Sigmoid colon (tissue), 7 donors: Measurements from ENCODE around the gene PRICKLE2. TPM values are rescaled to one million over a fixed set of nuclear protein-coding genes. Genes with fewer than 3 reads are reported as not detected.

Source experiments
- DNase-seq: peaks from one replicate; pipeline ENCODE4 v3.0.0-alpha.2; 2019
- H3K27ac ChIP-seq, 4 donors: fragments of 200-600 bp; sonication (generic); one replicate each; pipeline ENCODE4 v1.5.1; 2016 to 2019; ENCODE audit warnings: mild to moderate bottlenecking in 1 of 4
- H3K27me3 ChIP-seq, 3 donors: fragments of 200-600 bp; sonication (generic); one replicate each; pipeline ENCODE4 v1.5.1; 2019; ENCODE audit warnings: mild to moderate bottlenecking in 1 of 3
- H3K36me3 ChIP-seq, 4 donors: fragments of 200-600 bp; sonication (generic); one replicate each; pipeline ENCODE4 v1.5.1; 2016 to 2019
- H3K4me1 ChIP-seq, 4 donors: fragments of 200-600 bp; sonication (generic); one replicate each; pipeline ENCODE4 v1.5.1; 2017 to 2019
- H3K4me3 ChIP-seq, 4 donors: fragments of 200-600 bp; sonication (generic); one replicate each; pipeline ENCODE4 v1.5.1; 2017 to 2019; ENCODE audit warnings: mild to moderate bottlenecking in 2 of 4, moderate library complexity in 1 of 4
- H3K9me3 ChIP-seq, 4 donors: fragments of 200-600 bp in 3 of 4; sonication (generic) in 3 of 4; one replicate each; pipeline versions ENCODE4 v1.5.1 to v1.6.1; 2013 to 2019
- CTCF ChIP-seq, 4 experiments: fragments of 450-650 bp in 3 of 4; fragments of 200-600 bp in 1 of 4; IDR thresholded peaks; one replicate each; pipeline ENCODE4 v1.5.1; 2016 to 2019; ENCODE audit warnings: antibody characterized with exemption in 4 of 4, mild to moderate bottlenecking in 3 of 4, moderate library complexity in 2 of 4
- EP300 ChIP-seq, 4 donors: sonication (generic); formaldehyde crosslinking; IDR thresholded peaks; one replicate each; pipeline ENCODE4 v1.6.1; 2017; ENCODE audit warnings: antibody characterized with exemption in 4 of 4
- POLR2A ChIP-seq, 2 donors: fragments of 450-650 bp; IDR thresholded peaks; one replicate each; pipeline ENCODE4 v1.6.1; 2016; ENCODE audit warnings: antibody characterized with exemption in 2 of 2, mild to moderate bottlenecking in 2 of 2, moderate library complexity in 2 of 2
- POLR2AphosphoS5 ChIP-seq, 4 donors: sonication (generic); formaldehyde crosslinking; IDR thresholded peaks; one replicate each; pipeline ENCODE4 v1.6.1; 2017; ENCODE audit warnings: antibody characterized with exemption in 4 of 4
- WGBS, 2 donors: extraction: QIAGEN DNeasy Blood & Tissue Kit; methylation state at CpG; one replicate each; pipeline ENCODE4 v1.1.7; 2013; 5-methylcytosine and 5-hydroxymethylcytosine counted together
- intact Hi-C: fragments of 100-400 bp; cut with DNase I; formaldehyde crosslinking; loops from one replicate; pipeline ENCODE4 v1.15.1; 2023
- polyA plus RNA-seq, 3 donors: library from polyadenylated mRNA; stranded (reverse); fragments of 200-250 nt; gene quantifications; one replicate each; pipeline ENCODE4 v1.2.3, GENCODE V29; 2013
- total RNA-seq, 4 donors: library from RNA; depleted of rRNA; stranded (reverse); fragments of >200 nt; gene quantifications; one replicate each; pipeline ENCODE4 v1.1.0, GENCODE V29; 2016
- donor health status: healthy with polysubstance abuse.
- donor health status: Bipolar disorder and iron deficiency.
- donor health status: healthy.

Gene PRICKLE2
- total and polyA plus RNA-seq, 7 donors, result 0.69 to 96.7 (median 61.1) TPM

- WGBS, 2 donors, result 85 to 87% methylated on average over 2 of the region's 2 CpGs
- Histone ChIP-seq H3K9me3 (no peaks in the 10 kb centered on the region), H3K4me3 (no peak overlapping the region), H3K4me1 (peaks cover 0 to 84% (median 70%) of the 10 kb centered on the region in 4 donors), H3K27me3 (no peaks in the 10 kb centered on the region), H3K27ac (peak overlapping the region; percentile 80 to 87 (median 85)), H3K36me3 (no peaks in the 10 kb centered on the region)
- DNase-seq, result no peak
- intact Hi-C loops, result loop anchor here (5.0 kb wide), 2 partner anchors 37 to 212 kb away; no protein-coding TSS in a partner anchor
- no peak for TF ChIP-seq CTCF (IDR thresholded peaks at IDR 0.05)
- no peak for TF ChIP-seq POLR2AphosphoS5 (IDR thresholded peaks at IDR 0.05)
- no peak for TF ChIP-seq POLR2A (IDR thresholded peaks at IDR 0.05)
- TF ChIP-seq EP300 (IDR thresholded peaks at IDR 0.05), result no peak
Measured at GRCh38 chr3:64185436-64185835, 39.8 kb downstream of the PRICKLE2 start.

- Histone ChIP-seq H3K4me1 (peaks cover 0 to 75% (median 63%) of the 10 kb centered on the region in 4 donors), H3K9me3 (no peaks in the 10 kb centered on the region), H3K27me3 (no peaks in the 10 kb centered on the region), H3K36me3 (no peaks in the 10 kb centered on the region), H3K27ac (peak overlapping the region; percentile 80 to 87 (median 85)), H3K4me3 (no peak overlapping the region)
- WGBS, 2 donors, result 92% methylated on average over 3 of the region's 3 CpGs
- TF ChIP-seq CTCF (IDR thresholded peaks at IDR 0.05), result no peak
- TF ChIP-seq EP300 (IDR thresholded peaks at IDR 0.05), result no peak
- no peak for TF ChIP-seq POLR2AphosphoS5 (IDR thresholded peaks at IDR 0.05)
- TF ChIP-seq POLR2A (IDR thresholded peaks at IDR 0.05), result no peak
- intact Hi-C loops, result loop anchor here (5.0 kb wide), 2 partner anchors 38 to 213 kb away; no protein-coding TSS in a partner anchor
- DNase-seq, result no peak
Measured at GRCh38 chr3:64184621-64185020, 40.6 kb downstream of the PRICKLE2 start.

- WGBS, 2 donors, result 95 to 96% methylated on average over 1 of the region's 1 CpG
- Histone ChIP-seq H3K4me3 (no peak overlapping the region), H3K36me3 (no peaks in the 10 kb centered on the region), H3K9me3 (no peaks in the 10 kb centered on the region), H3K27me3 (no peaks in the 10 kb centered on the region), H3K27ac (peak overlapping the region in 2 of 4 donors; percentile 17 to 23), H3K4me1 (peaks cover 0 to 28% (median 18%) of the 10 kb centered on the region in 4 donors)
- intact Hi-C loops, result no loop called here
- TF ChIP-seq POLR2A (IDR thresholded peaks at IDR 0.05), result no peak
- TF ChIP-seq CTCF (IDR thresholded peaks at IDR 0.05), result no peak
- no peak for TF ChIP-seq POLR2AphosphoS5 (IDR thresholded peaks at IDR 0.05)
- no peak for TF ChIP-seq EP300 (IDR thresholded peaks at IDR 0.05)
- no peak for DNase-seq
Measured at GRCh38 chr3:64179860-64180259, 45.4 kb downstream of the PRICKLE2 start.

- WGBS, 2 donors, result 93 to 94% methylated on average over 4 of the region's 4 CpGs
- Histone ChIP-seq H3K4me3 (no peak overlapping the region), H3K27me3 (no peaks in the 10 kb centered on the region), H3K4me1 (peaks cover 0 to 22% (median 12%) of the 10 kb centered on the region in 4 donors), H3K27ac (peak overlapping the region in 2 of 4 donors; percentile 17 to 23), H3K9me3 (no peaks in the 10 kb centered on the region), H3K36me3 (no peaks in the 10 kb centered on the region)
- intact Hi-C loops, result no loop called here
- no peak for TF ChIP-seq POLR2A (IDR thresholded peaks at IDR 0.05)
- TF ChIP-seq POLR2AphosphoS5 (IDR thresholded peaks at IDR 0.05), result no peak
- DNase-seq, result no peak
Measured at GRCh38 chr3:64179249-64179648, 46.0 kb downstream of the PRICKLE2 start.

GRCh38 chr3:64178419-64178818 is 46.8 kb downstream of the PRICKLE2 start:
- no peak for TF ChIP-seq EP300 (IDR thresholded peaks at IDR 0.05)
- TF ChIP-seq CTCF (IDR thresholded peaks at IDR 0.05), result no peak
- no peak for TF ChIP-seq POLR2AphosphoS5 (IDR thresholded peaks at IDR 0.05)
- TF ChIP-seq POLR2A (IDR thresholded peaks at IDR 0.05), result no peak
- Histone ChIP-seq H3K4me3 (no peak overlapping the region), H3K4me1 (peaks cover 0 to 13% (median 5%) of the 10 kb centered on the region in 4 donors), H3K36me3 (no peaks in the 10 kb centered on the region), H3K27me3 (no peaks in the 10 kb centered on the region), H3K9me3 (no peaks in the 10 kb centered on the region), H3K27ac (peak overlapping the region in 1 of 4 donors; percentile 17)
- 37 to 70% methylated on average over 2 of the region's 2 CpGs for WGBS, 2 donors
- intact Hi-C loops, result no loop called here
- no peak for DNase-seq
